ENCODE data around the gene PPP1R37. TPM values are rescaled to one million over a fixed set of nuclear protein-coding genes. Genes with fewer than 3 reads are reported as not detected.

PPP1R37 gene, protein sequence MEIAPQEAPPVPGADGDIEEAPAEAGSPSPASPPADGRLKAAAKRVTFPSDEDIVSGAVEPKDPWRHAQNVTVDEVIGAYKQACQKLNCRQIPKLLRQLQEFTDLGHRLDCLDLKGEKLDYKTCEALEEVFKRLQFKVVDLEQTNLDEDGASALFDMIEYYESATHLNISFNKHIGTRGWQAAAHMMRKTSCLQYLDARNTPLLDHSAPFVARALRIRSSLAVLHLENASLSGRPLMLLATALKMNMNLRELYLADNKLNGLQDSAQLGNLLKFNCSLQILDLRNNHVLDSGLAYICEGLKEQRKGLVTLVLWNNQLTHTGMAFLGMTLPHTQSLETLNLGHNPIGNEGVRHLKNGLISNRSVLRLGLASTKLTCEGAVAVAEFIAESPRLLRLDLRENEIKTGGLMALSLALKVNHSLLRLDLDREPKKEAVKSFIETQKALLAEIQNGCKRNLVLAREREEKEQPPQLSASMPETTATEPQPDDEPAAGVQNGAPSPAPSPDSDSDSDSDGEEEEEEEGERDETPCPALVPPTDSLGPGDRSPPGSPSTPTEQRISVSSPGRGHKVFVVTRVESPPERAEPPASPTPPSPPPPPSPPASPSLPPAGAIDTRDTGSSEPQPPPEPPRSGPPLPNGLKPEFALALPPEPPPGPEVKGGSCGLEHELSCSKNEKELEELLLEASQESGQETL
- polyA plus RNA-seq (2011; rRNA removed) (10.8 and 16.1 TPM in 2 replicates), polyA minus RNA-seq (2011; rRNA and poly(A)+ RNA removed) (7.5 and 10.5 TPM in 2 replicates)

DNA sequence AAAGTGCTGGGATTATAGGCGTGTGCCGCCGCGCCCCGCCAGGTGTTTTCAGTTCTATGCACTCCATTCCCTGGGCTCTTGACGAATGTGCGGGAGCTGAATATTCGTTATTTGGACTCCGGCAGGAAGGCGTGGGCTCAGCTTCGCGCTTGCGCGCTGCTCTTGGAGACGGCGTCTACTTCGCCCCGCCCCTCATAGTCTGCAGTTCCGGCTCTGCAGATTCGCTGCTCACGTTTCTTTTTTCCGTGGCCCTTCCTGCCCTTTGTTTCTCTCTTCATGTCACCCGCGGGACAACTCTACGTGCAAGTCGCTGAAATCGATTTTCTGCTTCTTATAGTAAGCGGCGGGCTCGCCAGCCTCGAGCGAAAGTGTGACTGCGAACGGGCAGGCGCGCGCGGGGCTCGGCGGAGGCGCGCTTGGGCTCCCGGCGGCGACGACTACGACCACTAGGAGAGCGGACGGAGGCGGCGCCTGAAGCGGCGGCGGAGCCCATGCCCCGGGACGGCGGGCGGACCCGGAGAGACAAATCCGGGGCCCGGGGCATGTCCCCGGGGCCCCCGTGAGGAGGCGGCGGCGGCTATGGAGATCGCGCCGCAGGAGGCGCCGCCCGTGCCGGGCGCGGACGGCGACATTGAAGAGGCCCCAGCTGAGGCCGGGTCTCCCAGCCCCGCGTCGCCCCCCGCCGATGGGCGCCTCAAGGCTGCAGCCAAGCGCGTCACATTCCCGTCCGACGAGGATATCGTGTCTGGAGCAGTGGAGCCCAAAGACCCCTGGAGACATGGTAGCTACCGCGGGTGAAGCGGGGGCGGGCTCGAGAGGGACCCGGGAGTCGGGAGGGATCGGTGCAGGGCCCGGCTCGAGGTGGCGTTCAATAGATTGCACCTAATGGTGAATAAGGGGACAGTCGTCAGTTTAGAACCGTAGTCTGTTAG is at the start of gene PPP1R37:
Gene PPP1R37 (plus strand): TSS at position 433 of the 932 bp plus-strand sequence. CDS start 147 bp downstream, at position 580.
- POLR2A ChIA-PET, result no interaction called here
- no peaks in the 10 kb centered on the region for H3K27me3 ChIP-seq (ENCODE audit: control insufficient read depth, insufficient read depth, low read length)
- peaks cover 5% of the 10 kb centered on the region for H3K36me3 ChIP-seq (ENCODE audit: control insufficient read depth, insufficient read depth, low read length)
- H3K4me3 ChIP-seq (ENCODE audit: low read depth, low read length), result peak within 1 kb of the TSS; percentile 64
- CTCF ChIA-PET, result interaction anchor here (0.5 to 1.8 kb wide), 11 partner anchors 13 to 386 kb away, joined by 3 to 9 read pairs (median 3); partner anchors contain the start of genes BLOC1S3, GEMIN7 and TRAPPC6A
- TF ChIP-seq, protein P1, sequence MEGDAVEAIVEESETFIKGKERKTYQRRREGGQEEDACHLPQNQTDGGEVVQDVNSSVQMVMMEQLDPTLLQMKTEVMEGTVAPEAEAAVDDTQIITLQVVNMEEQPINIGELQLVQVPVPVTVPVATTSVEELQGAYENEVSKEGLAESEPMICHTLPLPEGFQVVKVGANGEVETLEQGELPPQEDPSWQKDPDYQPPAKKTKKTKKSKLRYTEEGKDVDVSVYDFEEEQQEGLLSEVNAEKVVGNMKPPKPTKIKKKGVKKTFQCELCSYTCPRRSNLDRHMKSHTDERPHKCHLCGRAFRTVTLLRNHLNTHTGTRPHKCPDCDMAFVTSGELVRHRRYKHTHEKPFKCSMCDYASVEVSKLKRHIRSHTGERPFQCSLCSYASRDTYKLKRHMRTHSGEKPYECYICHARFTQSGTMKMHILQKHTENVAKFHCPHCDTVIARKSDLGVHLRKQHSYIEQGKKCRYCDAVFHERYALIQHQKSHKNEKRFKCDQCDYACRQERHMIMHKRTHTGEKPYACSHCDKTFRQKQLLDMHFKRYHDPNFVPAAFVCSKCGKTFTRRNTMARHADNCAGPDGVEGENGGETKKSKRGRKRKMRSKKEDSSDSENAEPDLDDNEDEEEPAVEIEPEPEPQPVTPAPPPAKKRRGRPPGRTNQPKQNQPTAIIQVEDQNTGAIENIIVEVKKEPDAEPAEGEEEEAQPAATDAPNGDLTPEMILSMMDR (IDR thresholded peaks at IDR 0.05; ENCODE audit: insufficient read depth, low read depth, low read length), result 0 out of 2 replicates have a peak, but pooled peaks have one; percentile 15
- DNase-seq (ENCODE audit: low read depth), result peak; percentile 59

DNA sequence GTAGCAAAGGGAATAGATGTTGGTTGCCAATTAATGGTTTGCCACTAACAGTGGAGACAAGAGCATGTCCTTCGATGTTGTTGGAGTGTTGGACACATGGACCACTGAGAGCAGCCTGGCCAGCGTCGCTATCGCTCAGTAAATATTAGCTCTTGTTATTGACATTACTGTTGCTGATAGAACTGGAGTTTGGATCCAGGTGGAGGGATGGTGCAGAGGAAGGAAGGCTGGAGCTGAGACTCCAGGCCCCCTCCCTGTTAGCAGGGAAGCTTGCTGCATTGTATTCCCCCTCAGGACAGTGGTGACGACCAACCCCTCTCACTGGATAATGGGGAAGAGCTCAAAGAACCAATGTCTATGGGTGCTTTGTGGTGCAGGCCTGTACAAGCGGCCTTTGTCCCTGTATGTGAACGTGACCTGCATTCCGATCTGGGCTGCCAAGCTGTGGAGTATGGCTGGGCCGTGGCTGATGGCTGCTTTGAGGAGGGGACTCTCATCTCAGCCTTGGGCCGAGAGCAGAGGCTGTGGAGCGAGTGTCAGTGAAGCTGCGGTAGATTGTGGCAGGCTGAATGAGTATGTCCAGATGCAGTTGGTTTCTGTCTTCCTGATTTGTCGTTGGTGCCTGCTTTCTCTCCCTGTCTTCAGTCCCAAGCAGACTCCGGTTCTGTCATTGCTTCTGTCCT is 47.2 kb upstream of the PPP1R37 start:
- Histone ChIP-seq H3K27me3 (ENCODE audit: control insufficient read depth, insufficient read depth, low read length) (no peaks in the 10 kb centered on the region), H3K36me3 (ENCODE audit: control insufficient read depth, insufficient read depth, low read length) (peaks cover 24% of the 10 kb centered on the region), H3K4me3 (ENCODE audit: low read depth, low read length) (no peak overlapping the region)
- TF ChIP-seq, protein P1 (IDR thresholded peaks at IDR 0.05; ENCODE audit: insufficient read depth, low read depth, low read length), result no peak
- POLR2A ChIA-PET, result no interaction called here
- CTCF ChIA-PET, result interaction anchor here (1.4 to 2.9 kb wide), 2 partner anchors 10 to 13 kb away, joined by 3 to 13 read pairs; no protein-coding TSS in a partner anchor
- DNase-seq (ENCODE audit: low read depth), result no peak

DNA sequence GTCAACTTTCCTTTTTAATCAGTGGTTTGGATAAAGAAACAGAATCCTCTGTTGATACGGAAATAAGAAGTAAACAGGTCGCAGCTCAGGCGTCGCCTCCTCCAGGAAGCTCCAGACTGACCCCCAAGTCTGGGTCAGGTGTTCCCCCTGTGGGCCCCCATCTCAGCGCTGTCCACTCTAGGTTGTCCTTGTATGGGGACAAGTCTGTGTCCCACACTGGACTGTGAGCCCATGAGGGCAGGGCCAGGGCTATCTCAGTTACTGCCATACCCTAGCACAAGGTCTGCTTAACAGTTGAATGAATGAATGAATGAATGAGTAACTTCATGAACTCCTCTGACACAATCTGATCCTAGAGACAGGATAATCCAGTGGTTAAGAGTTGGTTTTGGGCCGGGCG is 46.6 kb upstream of the PPP1R37 start:
- CTCF ChIA-PET, result interaction anchor here (1.4 to 2.9 kb wide), 2 partner anchors 9 to 13 kb away, joined by 3 to 13 read pairs; no protein-coding TSS in a partner anchor
- H3K36me3 ChIP-seq (ENCODE audit: control insufficient read depth, insufficient read depth, low read length), result peaks cover 22% of the 10 kb centered on the region
- TF ChIP-seq, protein P1 (IDR thresholded peaks at IDR 0.05; ENCODE audit: insufficient read depth, low read depth, low read length), result no peak
- no peak overlapping the region for H3K4me3 ChIP-seq (ENCODE audit: low read depth, low read length)
- no peak for DNase-seq (ENCODE audit: low read depth)
- POLR2A ChIA-PET, result no interaction called here
- H3K27me3 ChIP-seq (ENCODE audit: control insufficient read depth, insufficient read depth, low read length), result no peaks in the 10 kb centered on the region

DNA sequence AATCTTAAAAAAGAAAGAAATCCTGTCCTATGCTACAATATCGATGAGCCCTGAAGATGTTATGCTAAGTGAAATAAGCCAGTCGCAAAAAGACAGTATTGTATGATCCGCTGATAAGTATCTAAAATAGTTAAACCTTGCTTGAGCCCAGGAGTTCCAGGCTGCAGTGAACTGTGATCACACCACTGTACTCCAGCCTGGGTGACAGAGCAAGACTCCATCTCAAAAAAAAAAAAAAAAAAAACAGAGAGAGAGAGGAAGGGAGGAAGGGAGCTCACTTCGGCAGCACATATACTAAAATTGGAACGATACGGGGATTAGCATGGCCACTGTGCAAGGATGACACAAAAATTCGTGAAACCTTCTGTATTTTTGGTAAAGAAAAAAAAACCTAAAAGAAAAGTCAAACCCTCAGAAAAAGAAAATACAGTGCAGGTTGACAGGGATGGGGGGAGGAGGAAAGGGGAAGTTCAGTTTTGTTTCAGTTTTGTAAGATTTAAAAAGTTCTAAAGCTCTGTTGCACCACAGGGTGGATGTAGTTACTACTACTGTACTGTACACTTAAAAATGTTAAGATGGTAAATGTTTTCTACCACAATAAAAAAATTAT is 45.7 kb upstream of the PPP1R37 start:
- Histone ChIP-seq H3K27me3 (ENCODE audit: control insufficient read depth, insufficient read depth, low read length) (no peaks in the 10 kb centered on the region), H3K36me3 (ENCODE audit: control insufficient read depth, insufficient read depth, low read length) (peaks cover 21% of the 10 kb centered on the region), H3K4me3 (ENCODE audit: low read depth, low read length) (no peak overlapping the region)
- CTCF ChIA-PET, result interaction anchor here (0.6 to 2.9 kb wide), 3 partner anchors 8 to 140 kb away, joined by 3 to 13 read pairs (median 3); no protein-coding TSS in a partner anchor
- POLR2A ChIA-PET, result no interaction called here
- TF ChIP-seq, protein P1 (IDR thresholded peaks at IDR 0.05; ENCODE audit: insufficient read depth, low read depth, low read length), result no peak
- DNase-seq (ENCODE audit: low read depth), result no peak

Data from BJ (cell line).